B cell (primary cell): ENCODE results near the gene ATP8A2. TPM values are rescaled to one million over a fixed set of nuclear protein-coding genes. Genes with fewer than 3 reads are reported as not detected.

Experiments
- ATAC-seq: fragments of 200-7000 bp; cut with Tn5 transposase; one replicate; pipeline ENCODE4 v1.10.0; 2021; ENCODE audit warnings: low read depth, mild to moderate bottlenecking, moderate number of reproducible peaks, moderate library complexity
- CTCF ChIA-PET: fragments of 350-600 bp; sonication (Branson Sonifier 250); formaldehyde crosslinking; loops from one replicate; lab custom pipeline; 2021; ENCODE audit warnings: antibody characterized with exemption, inconsistent platforms; lab: Charles Lee
- POLR2A ChIA-PET: fragments of 350-600 bp; sonication (Branson Sonifier 250); formaldehyde crosslinking; loops from one replicate; lab custom pipeline; 2021; ENCODE audit warnings: antibody characterized with exemption; lab: Charles Lee
- DNase-seq: peaks from one replicate; pipeline ENCODE4 v3.0.0; 2013
- H2AFZ ChIP-seq: 2 replicates; pipeline ENCODE4 v1.6.1; 2012; ENCODE audit warnings: mild to moderate bottlenecking, low read depth, low read length; ENCODE audit not compliant: insufficient read depth, poor library complexity, severe bottlenecking
- H3K27ac ChIP-seq, 2 donors: 1 replicate in 1 of 2; 2 replicates in 1 of 2; pipeline ENCODE4 v1.5.1; 2012 to 2013; ENCODE audit warnings: low read length in 2 of 2, mild to moderate bottlenecking in 2 of 2, moderate library complexity in 1 of 2
- H3K27me3 ChIP-seq, 4 experiments: fragments of 200-600 bp in 1 of 4; sonication (generic) in 1 of 4; replicated peaks in 1 of 4; 1 replicate in 2 of 4; 2 replicates in 2 of 4; pipeline versions ENCODE4 v1.6.1 to v1.7.0; 2013 to 2016; ENCODE audit warnings: low read length in 3 of 4, mild to moderate bottlenecking in 2 of 4, mixed read lengths in 1 of 4, moderate library complexity in 1 of 4; ENCODE audit not compliant: insufficient read depth in 4 of 4, control insufficient read depth in 3 of 4; ENCODE audit errors: control extremely low read depth in 1 of 4
- H3K36me3 ChIP-seq, 2 experiments: replicated peaks in 1 of 2; 1 replicate in 1 of 2; 2 replicates in 1 of 2; pipeline versions ENCODE4 v1.6.1 to v1.7.1; 2013; ENCODE audit warnings: low read length in 1 of 2; ENCODE audit not compliant: insufficient read depth in 2 of 2, control insufficient read depth in 1 of 2; ENCODE audit errors: control extremely low read depth in 1 of 2, extremely low read depth in 1 of 2
- H3K4me1 ChIP-seq, 2 donors: fragments of 200-600 bp in 1 of 2; sonication (generic) in 1 of 2; 1 replicate in 1 of 2; 2 replicates in 1 of 2; pipeline versions ENCODE4 v1.5.1 to v1.6.1; 2013 to 2017; ENCODE audit warnings: low read length in 2 of 2; ENCODE audit not compliant: control insufficient read depth in 2 of 2, insufficient read depth in 2 of 2
- H3K4me2 ChIP-seq: replicated peaks from 2 replicates; pipeline ENCODE3; 2012; ENCODE audit warnings: mild to moderate bottlenecking, low read depth, low read length; ENCODE audit not compliant: poor library complexity, severe bottlenecking
- H3K4me3 ChIP-seq, 5 experiments: fragments of 200-600 bp in 1 of 5; sonication (generic) in 1 of 5; 1 replicate in 3 of 5; 2 replicates in 2 of 5; pipeline versions ENCODE4 v1.5.1 to v1.7.0; 2011 to 2016; ENCODE audit warnings: low read length in 4 of 5, mild to moderate bottlenecking in 4 of 5, low read depth in 2 of 5, control low read depth in 1 of 5, moderate library complexity in 1 of 5; ENCODE audit not compliant: insufficient read depth in 1 of 5; ENCODE audit errors: control extremely low read depth in 1 of 5, extremely low read depth in 1 of 5
- H3K79me2 ChIP-seq: fragments of 200-600 bp; sonication (generic); one replicate; pipeline ENCODE4 v1.6.0; 2016; ENCODE audit warnings: low read length; ENCODE audit not compliant: control insufficient read depth, insufficient read depth
- H3K9ac ChIP-seq: fragments of 200-600 bp; sonication (generic); 2 replicates; pipeline ENCODE4 v1.6.1; 2017; ENCODE audit warnings: mild to moderate bottlenecking, low read length, moderate library complexity
- H3K9me3 ChIP-seq, 3 donors: one replicate each; pipeline versions ENCODE4 v1.6.1 to v1.7.1; 2013; ENCODE audit warnings: low read length in 2 of 3; ENCODE audit not compliant: control insufficient read depth in 2 of 3, insufficient read depth in 1 of 3; ENCODE audit errors: control extremely low read depth in 1 of 3
- H4K20me1 ChIP-seq: 2 replicates; pipeline ENCODE4 v1.6.0; 2012; ENCODE audit warnings: mild to moderate bottlenecking, low read length; ENCODE audit not compliant: insufficient read depth, control insufficient read depth, poor library complexity, severe bottlenecking
- H3K27ac Mint-ChIP-seq: one replicate; pipeline ENCODE4 v1.8.0; 2021; ENCODE audit warnings: mixed read lengths
- H3K27me3 Mint-ChIP-seq: one replicate; pipeline ENCODE4 v1.8.0; 2021; ENCODE audit warnings: mixed read lengths
- H3K4me1 Mint-ChIP-seq: one replicate; pipeline ENCODE4 v1.8.0; 2021; ENCODE audit warnings: mixed read lengths
- H3K4me3 Mint-ChIP-seq: one replicate; pipeline ENCODE4 v1.8.0; 2021; ENCODE audit warnings: mixed read lengths
- H3K9me3 Mint-ChIP-seq: one replicate; pipeline ENCODE4 v1.8.0; 2022; ENCODE audit warnings: mixed read lengths; ENCODE audit not compliant: insufficient read depth
- CTCF ChIP-seq: fragments of 200-600 bp; IDR thresholded peaks from one replicate; pipeline ENCODE4 v1.8.0; 2022; ENCODE audit warnings: antibody characterized with exemption, mild to moderate bottlenecking
- EZH2 ChIP-seq: IDR thresholded peaks from 2 replicates; pipeline ENCODE4 v1.6.1; 2012; ENCODE audit warnings: borderline replicate concordance, low read depth, mild to moderate bottlenecking, moderate library complexity, low read length; ENCODE audit not compliant: insufficient read depth, poor library complexity, severe bottlenecking
- WGBS: methylation state at CpG from one replicate; pipeline ENCODE4 v1.1.5; 2013; ENCODE audit warnings: missing lambda C conversion rate; ENCODE audit not compliant: insufficient coverage; 5-methylcytosine and 5-hydroxymethylcytosine counted together
- intact Hi-C: fragments of 100-400 bp; cut with micrococcal nuclease; formaldehyde crosslinking; loops from one replicate; pipeline ENCODE4 v1.10.0; 2022
- polyA plus RNA-seq: library from polyadenylated mRNA; depleted of rRNA; stranded (reverse); fragments of >200 nt; gene quantifications from 2 replicates; pipeline ENCODE4 v1.2.3, GENCODE V29; 2012
- total RNA-seq, 2 donors: library from RNA; stranded (reverse); fragments of 120-200 nt in 1 of 2; gene quantifications; 1 replicate in 1 of 2; 2 replicates in 1 of 2; pipeline versions ENCODE4 v1.2.3 to v1.2.4, GENCODE V29; 2013 to 2022

ATP8A2 gene
- total and polyA plus RNA-seq, 2 donors (not counting 1 experiment from before 2014, with no cell fraction given): not detected

- ATAC-seq (no peak), DNase-seq (no peak)
- TF ChIP-seq EZH2 (no peak), CTCF (no peak)
- Mint-ChIP-seq H3K4me3 (no peak overlapping the region), H3K9me3 (no peaks in the 10 kb centered on the region), H3K4me1 (peaks cover 8% of the 10 kb centered on the region), H3K27ac (no peak overlapping the region), H3K27me3 (peaks cover 42% of the 10 kb centered on the region)
- Histone ChIP-seq H3K9me3 (peaks cover 0 to 11% (median 0%) of the 10 kb centered on the region in 3 donors), H3K27ac (no peak overlapping the region), H4K20me1 (no peaks in the 10 kb centered on the region), H3K27me3 (peaks cover 0 to 37% (median 21%) of the 10 kb centered on the region in 4 experiments), H3K4me3 (no peak overlapping the region), H3K9ac (no peak overlapping the region), H3K36me3 (no peaks in the 10 kb centered on the region), H2AFZ (no peak overlapping the region), H3K4me1 (peaks cover 5 to 18% of the 10 kb centered on the region in 2 donors), H3K79me2 (no peaks in the 10 kb centered on the region), H3K4me2 (no peak overlapping the region)
- intact Hi-C loops: no loop called here
- CTCF ChIA-PET: no interaction called here
- POLR2A ChIA-PET: no interaction called here
- no CpG with 5 or more reads among the region's 6 CpGs for WGBS
Observed at GRCh38 chr13:26053418-26053980, 681.7 kb downstream of the ATP8A2 start.

- Histone ChIP-seq H3K4me2 (no peak overlapping the region), H3K27ac (no peak overlapping the region), H4K20me1 (no peaks in the 10 kb centered on the region), H3K79me2 (no peaks in the 10 kb centered on the region), H3K4me3 (no peak overlapping the region), H3K9me3 (peaks cover 0 to 10% (median 0%) of the 10 kb centered on the region in 3 donors), H3K9ac (no peak overlapping the region), H2AFZ (no peak overlapping the region), H3K27me3 (peaks cover 0 to 27% (median 13%) of the 10 kb centered on the region in 4 experiments), H3K4me1 (peaks cover 5 to 13% of the 10 kb centered on the region in 2 donors), H3K36me3 (no peaks in the 10 kb centered on the region)
- no peak for TF ChIP-seq CTCF
- no peak for TF ChIP-seq EZH2
- ATAC-seq (no peak), DNase-seq (no peak)
- Mint-ChIP-seq H3K4me1 (peaks cover 6% of the 10 kb centered on the region), H3K27me3 (peaks cover 37% of the 10 kb centered on the region), H3K27ac (no peak overlapping the region), H3K4me3 (no peak overlapping the region), H3K9me3 (no peaks in the 10 kb centered on the region)
- ChIA-PET POLR2A (no interaction called here), CTCF (no interaction called here)
- intact Hi-C loops: no loop called here
Observed at GRCh38 chr13:26054896-26055295, 683.1 kb downstream of the ATP8A2 start.
